Fibroblast of skin of left biceps (primary cell): ENCODE results near the gene PAQR4.
A peak's percentile ranks its signal among the peaks of the same experiment; 100 is the strongest.

Experiments used
- DNase-seq, 2 experiments: peaks; one replicate each; pipeline ENCODE4 v3.0.0-alpha.2; 2013; ENCODE audit warnings: low read depth in 2 of 2

Gene PAQR4

DNA sequence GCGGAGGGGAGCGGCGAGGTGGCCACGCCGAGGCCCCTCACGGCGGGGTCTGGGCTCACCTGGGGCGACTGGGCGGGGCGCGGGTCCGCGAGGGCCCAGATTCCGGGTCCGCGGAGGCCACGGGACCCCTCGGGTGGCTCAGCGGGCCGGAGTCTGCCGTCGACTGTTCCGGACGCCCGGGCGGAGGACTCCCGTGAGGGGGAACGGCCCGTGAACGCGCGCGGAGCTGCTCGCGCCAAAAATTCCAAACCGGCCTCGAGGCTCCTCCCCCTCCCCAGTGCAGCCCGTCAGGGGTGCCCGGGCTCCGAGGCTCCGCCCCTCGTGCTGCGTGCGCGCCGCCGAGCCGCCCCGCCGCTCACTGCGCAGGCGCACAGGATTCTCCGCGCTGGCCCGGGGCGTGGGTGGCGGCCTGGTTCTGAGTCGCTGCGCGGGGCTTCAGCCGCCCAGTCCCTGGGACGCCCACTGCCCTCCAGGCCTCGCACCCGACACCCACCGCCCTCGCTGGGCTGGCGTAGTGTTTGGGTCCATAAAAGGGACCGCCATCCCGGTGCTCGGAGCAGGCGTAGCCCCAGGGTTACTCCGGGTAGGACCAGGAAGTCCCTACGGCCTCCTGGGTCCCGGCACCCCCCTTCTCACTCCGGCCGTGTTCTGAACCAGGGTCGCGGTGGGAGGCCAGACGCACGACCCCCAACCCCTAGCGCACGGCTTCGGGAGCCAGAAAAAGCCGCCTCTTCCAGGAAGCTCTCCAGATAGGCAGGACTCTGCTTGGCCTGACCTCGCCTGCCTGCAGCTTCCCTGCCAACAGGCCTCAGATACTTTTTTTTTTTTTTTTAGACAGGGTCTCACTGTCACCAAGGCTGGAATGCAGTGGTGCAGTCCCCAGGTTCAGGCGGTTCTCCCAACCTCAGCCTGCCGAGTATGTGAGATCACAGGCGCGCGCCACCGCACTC, 11.4 kb downstream of the PAQR4 start, which contains the start of gene PKMYT1:
TSS of gene PKMYT1 (minus strand) at position 220 of the 950 bp plus-strand sequence. CDS start 789 bp downstream, outside the sequence.
- peak; percentile 53 to 62 for DNase-seq

DNA sequence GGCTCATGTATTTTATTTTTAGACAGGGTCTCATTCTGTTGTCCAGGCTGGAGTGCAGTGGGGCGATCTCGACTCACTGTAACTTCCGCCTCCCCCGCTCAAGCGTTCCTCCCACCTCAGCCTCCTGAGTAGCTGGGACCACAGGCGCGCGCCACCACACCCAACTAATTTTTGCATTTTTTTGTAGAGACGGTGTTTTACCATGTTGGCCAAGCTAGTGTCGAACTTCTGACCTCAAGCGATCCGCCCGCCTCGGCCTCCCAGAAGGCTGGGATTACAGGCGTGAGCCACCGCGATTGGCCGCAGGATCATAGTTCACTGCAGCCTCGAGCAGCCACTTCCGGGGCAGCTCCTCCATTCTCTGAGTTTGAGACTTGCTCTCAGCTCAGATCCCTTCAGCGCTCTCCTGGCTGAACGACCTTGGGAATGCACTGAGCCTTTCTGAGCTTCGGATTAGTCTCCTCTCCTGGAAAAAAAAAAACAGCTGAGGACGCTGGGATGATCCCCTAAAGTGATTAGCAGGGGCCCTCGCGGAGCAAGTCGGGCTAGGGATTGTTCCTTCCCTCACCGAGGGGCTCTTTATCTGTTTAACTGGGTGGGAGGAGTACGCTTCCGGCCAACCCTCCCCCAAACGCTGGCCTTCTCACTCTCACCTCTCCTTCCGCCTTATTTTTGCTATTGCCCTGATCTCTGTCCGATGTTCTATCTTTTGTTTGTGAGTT, 12.2 kb downstream of the PAQR4 start:
- no peak for DNase-seq

DNA sequence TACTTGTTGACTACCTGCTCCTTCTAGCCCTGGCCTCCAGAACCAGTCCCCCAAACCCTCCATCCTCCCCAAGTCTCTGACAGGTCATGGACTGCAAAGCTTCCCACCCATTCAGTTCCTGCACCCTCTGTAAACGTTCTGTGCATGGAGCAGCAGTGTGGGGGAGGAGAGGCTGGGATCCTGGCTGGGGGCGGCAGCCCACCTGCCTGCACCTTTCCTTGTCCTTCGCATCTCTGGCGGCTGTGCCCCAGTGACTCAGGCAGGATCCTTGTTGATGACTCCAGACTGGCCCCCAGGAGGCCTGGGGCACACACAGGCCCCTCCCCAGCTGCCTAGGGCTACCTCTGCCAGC, 12.7 kb downstream of the PAQR4 start:
- no peak for DNase-seq

DNA sequence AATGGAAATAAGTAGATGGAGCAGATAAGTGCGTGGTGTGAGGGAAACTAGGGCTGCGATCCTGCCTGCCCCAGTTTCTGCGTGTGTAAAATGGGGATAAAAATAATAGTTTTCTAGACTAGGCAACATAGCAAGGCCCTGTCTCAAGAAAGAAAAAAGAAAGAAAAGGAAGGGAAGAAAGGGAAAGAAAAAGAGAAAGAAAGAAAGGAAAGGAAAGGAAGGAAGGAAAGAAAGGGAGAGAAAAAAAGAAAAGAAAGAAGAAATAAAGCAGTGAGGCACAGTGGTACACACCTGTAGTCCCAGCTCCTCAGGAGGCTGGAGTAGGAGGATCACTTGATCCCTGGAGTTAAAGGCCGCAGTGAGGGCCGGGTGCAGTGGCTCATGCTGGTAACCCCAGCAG, 13.3 kb downstream of the PAQR4 start:
- no peak for DNase-seq

DNA sequence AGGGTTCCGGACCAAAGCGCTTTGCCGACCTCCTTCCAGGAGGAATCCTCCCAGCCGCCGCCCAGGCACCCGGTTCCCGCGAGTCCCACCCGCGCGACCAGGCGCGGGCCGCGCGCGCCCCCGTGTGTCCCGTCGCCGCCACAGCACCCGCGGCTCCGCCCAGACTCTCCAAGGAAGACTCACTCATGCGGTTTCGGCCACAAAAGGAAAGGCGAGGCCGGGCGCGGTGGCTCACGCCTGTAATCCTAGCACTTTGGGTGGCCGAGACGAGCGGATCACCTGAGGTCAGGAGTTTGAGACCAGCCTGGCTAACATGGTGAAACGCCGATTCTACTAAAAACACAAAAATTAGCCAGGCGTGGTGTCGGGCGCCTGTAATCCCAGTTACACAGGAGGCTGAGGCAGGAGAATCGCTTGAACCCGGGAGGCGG, 14.6 kb downstream of the PAQR4 start:
- peak; percentile 33 to 42 for DNase-seq

DNA sequence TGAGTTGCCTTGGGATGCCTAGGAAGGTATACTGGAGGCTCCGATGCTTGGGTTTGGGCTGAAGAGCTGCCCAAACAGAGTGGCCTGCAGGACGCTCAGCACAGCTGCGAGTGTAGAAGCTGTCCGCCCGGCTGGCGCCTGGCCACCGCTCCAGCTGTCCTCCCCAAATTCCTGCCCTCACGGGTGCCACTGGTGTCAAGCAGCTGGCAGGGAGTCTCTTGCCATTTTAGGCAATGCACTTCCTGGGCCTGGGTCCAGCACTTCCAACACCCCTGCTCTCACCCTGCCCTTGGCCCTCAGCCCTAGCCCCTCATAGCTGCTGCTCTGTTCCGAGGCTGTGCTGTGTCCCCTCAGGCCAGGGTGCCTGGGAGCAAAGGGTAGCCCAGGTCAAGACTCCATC, 16.3 kb downstream of the PAQR4 start:
- DNase-seq = no peak

DNA sequence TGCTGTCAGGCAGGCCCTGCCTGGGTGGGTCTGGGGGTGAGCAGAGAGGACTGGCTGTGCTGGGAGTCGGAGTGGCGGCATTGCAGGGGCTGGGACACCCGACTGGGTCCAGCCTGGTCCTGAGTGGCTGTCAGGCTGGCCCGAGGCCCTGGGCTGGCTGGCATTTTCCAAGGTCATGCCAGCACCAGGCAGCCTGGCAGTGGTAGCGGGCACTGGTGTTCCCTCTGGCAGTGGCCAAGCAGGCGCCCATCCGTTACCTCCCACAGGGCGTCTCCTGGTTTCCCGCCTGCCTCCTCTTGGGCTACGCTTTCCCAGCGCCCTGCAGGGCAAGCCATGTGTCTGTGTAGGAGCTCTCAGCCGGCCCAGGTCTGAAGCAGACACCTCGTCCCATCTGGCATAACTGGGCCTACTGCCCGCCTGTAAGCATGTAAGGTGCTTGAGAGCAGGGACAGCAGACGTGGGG, 16.8 kb downstream of the PAQR4 start:
- DNase-seq = no peak

DNA sequence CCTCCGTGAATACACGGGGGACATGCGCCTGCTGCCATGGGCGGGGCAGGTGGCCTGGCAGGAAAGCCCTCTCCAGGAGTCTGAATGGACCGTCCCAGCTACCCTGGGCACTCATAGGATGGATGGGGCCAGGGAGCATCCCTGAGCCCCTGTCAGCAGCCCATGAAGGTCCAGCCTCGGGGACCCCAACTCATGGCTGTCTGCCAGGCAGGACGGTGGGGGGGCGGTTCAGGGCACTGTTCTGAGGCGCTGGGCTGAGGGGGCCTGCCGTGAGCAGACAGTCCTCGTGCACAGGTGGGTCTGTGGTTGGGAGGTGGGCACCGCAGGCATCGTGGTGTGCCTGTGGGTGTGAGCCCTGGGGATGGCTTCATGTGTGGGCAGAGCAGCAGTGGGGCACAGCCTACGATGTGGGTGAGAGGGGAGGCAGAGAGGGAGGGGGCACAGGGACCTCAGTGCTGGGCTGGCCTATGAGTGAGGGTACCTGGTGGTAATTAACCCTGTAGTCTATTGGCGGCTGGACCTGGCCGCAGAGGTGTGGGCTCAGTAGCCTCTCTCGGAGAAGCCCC, 17.6 kb downstream of the PAQR4 start:
- DNase-seq = no peak

DNA sequence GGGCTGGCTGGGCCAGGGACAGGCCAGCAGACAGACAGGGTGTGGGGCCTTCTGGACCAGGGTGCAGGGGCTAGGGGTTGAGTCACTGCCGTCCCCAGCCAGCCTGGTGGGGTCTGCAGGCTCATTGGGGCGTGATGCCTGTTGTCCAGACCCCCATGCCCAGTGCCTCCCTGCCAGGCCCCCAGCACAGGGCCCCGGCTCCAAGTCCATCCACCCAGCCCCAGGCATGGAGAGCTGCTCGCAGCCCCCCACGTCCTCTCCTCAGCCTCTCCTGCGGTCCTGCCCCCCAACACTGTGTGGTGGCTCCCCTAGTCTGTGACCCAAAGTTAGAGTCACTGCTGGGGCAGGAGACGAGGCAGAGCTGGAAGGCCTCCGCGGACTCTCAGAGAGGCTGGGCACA, 18.1 kb downstream of the PAQR4 start:
- DNase-seq = no peak

DNA sequence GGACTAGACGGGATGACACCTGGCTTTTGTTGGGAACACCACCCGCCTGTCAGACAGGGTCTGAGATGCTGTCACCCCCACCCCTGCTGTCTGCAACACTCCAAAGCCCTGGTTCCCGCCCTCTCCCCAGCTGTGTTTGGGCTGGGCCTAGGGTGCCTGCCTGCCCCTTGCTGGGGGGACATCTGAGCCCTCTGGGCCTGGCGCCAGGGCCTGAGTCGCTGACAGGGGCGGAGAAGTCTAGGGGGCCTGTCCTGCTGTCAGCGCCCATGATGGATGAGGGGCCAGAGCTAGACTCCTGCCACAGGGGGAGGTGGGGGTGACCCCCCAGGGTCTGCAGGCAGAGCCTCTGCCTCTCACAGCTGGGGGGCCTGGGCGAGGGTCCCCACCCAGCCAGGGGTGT, 18.7 kb downstream of the PAQR4 start:
- DNase-seq = no peak

DNA sequence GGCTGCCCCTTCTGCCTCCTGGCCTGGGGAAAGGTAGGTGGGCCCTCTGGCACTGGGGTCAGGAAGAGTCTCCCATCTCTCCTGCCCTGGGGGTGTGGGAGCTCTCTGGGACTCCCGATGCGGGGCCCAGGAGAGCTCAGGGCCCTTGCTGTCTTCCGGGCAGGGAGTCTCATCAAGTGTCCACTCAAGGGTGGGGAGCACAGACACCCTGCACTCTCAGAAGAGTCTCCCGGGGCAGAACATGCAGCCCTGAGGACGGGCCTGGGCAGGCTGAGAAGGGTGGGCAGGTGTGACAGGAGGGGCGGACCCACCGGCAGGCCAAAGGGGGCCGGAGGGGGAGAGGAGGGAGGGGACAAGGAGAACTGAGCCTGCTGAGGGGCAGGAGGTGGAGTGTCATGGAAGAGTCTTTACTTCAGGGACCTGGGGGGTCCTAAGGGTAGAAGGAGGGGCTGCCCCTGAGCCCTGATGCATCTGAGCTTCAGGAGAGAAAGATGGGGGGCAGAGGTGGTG, 19.5 kb downstream of the PAQR4 start:
- DNase-seq = no peak

DNA sequence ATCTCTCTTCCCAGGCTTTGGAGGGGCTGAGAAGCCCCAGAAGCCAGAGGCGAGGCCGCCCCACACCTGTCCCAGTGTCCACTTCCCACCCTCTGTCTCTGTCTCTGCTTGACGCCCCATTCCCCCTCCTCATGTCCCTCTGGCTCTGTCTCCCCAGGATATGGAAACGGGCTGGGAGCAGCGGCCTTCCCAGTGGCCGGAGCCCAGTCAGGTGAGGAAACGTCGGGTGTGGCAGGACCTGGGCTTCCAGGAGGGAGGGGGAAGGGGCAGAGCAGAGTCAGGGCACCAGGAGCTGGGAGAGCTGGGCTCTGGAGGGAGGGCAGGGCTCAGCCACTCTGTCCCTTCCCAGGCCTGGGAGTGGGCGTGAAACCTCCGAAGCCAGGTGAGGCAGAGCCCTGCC, 21.7 kb downstream of the PAQR4 start:
- no peak for DNase-seq

DNA sequence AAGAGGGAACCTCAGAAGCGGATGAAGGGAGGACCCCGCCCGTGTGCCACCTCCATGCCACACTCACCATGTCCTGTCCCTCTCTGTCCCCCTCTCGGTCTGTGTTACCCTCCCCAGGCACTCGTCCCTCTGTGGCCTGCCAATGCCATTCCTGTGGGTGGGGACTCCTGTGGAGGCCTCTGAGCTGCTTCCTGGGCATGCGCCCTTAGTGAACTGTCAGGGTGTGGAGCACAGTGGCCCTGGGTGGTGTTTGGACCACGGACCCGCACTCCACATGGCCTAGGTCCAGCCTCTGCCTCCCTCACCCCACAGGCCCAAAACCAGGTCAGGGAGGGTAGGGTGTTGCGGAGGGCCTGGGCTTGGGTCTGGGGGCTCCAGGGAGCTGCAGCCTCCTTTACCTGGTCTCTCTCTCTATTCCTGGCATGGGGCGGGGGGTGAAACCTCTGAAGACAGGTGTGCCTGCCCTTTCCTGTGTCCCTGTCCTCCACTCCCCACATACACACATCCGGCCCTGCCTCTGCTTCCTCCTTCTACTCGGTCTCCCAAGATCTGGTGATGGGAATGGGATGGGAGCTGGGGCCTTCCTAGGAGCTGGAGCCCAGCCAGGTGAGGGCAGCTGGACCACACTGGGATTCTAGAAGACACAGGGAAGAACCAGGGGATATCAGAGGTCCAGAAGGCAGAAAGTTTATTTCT, 22.6 kb downstream of the PAQR4 start:
- DNase-seq = no peak

DNA sequence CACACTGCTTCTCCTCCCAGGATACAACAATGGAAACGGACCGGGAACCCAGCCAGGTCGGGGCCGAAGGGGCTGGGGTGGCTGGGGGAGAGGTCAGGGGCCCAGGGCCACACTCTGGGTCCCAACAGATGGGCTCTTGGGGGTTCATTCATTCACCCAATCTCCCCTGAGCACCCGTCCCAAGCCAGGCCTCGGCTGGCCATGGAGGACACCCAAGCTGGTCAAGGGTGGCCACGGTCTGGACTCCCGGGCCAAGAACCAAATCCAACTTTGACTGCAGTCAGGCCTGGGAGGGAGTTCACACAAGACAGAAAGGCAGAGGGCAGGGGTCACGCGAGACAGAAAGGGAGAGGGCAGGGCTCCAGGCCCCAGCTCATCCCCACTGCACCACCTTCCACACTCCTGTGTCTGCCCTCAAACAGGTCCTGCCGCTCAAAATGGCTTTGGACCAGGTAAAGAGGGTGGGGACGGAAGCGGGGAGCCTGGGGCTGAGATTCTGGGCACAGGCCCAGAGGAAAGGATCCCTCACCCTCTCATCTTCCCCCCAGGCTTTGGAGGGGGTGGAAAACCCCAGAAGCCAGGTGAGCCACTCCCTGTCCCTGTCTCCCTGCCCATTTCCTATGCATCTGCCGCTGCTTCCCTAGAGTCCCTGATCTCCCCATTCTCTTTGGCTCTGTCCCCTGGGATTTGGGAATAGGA, 23.4 kb downstream of the PAQR4 start:
- DNase-seq = no peak

DNA sequence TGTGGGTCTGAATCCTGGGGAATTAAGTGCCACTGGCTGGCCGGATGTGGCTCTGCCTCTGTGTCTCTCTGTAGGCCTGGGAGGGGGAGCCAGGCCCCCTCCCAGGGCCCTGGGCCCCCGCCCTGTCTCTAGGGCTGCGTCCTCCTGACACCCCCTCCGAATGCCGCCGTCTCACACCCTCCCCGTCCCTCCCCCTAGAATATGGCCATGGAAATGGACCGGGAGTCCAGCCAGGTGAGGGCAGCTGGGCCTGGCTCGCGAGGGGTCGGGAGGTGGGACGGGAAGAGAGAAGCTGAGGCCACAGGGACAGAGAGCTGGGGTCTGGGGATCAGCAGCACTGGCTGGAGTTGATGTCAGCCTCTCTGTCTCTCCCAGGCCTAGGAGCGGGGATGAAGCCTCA, 27.1 kb downstream of the PAQR4 start:
- no peak for DNase-seq

DNA sequence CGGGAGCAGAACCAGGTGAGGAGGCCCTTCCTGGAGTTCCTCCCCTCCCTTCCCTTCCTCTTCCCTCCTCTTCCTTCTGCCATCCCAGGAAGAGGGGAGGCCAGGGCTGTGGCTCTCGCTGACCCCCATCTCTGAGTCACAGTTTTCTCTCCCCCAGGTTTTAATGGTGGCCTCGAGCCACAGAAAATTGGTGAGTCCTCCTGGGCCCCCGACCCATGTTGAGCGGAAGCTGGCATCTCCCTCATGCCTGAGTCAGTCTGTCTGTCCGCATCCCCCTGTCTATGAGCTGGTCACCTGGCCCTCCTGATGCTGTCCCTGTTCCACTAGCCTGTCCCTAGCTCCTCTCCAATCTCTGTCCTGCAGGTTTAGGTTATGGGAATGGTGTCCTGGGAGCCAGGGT, 30.8 kb downstream of the PAQR4 start:
- DNase-seq = no peak

DNA sequence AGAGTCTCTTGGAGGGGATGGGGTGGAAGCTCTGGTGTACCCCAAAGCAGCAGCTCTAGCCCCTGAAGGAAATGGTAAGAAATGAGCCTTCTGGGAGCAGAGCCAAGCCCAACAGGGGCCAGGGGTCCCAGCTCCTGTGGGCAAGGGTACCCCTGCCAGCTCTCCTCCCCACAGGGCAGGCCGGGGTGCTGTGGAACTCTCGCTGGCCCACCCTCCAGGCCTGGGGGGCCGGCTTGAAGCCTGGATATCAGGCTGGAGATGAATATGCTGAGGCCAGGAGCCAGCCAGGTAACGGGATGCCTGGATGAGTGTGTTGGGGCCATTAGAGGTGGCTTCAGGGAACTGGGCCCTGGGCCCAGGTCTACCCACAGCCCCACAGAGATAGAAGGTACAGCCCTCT, 31.4 kb downstream of the PAQR4 start:
- no peak for DNase-seq

DNA sequence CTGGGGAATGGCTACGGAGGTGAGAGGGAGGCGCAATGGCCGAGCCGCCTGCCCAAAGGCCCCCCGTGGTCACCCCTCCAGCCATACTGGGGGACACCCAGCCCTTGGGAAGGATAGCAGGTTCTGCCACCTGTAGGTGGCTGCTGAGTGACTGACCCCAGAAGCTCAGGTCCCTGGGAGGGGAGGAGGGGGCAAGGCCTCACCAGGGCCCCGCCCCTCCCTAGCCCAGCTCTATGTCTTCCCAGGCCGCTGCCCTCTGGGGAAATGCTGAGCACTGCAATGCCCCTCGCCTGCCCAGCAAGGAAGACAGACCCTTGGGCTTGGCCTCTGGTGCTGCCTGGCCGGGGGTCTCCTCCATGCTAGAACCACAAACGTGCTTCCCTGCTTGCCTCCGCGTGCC, 32.2 kb downstream of the PAQR4 start:
- DNase-seq = no peak

DNA sequence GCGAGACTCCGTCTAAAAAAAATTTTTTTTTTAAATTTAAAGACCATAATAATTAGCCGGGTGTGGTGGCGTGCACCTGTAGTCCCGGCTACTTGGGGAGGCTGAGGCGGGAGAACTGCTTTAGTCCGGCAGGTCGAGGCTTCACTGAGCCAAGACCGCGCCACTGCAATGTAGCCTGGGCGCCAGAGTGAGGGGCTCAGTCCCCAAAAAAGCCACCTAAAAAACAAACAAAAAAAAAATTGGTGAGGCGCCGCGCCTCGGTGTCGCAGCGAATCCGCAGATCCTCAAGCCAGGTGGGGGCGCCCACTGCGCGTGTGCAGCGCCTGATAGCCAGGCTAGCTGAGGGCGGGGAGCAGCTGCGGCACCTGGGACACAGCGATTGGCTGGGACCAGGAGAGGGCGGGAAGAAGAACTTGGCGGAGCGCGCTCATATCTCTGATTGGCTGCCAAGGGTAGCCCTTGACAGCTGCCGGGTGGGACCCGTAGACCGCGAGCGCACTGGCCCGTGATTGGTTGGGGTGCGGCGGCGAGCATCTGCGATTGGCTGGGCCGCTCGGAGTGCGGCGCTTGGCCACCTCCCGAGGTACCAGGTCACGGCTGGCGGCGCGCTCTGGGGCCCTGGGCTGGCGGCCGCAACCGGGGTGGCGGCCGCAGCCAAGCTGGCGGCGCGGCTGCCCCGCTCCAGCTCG, 34.6 kb downstream of the PAQR4 start:
- peak; percentile 93 to 94 for DNase-seq

DNA sequence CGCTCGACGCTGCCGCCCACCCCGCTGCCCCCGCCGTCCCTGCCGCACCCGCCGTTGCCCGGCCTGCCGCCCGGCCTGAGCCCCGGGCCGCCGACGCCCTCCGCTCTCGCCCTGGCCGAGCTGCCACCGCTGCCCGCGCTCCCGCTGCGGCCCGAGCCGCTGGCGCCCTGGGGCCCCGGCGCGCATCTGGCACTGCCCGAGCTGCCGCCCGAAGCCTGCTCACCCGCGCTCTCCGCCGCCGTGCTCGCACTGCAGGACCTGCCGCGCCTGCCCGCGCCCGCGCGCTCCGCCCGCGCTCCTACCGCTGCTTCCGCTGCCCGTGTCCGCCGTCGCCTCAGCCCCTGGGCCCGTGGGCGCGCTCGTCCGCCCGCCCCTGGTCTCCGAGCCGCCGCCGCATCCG, 35.2 kb downstream of the PAQR4 start:
- DNase-seq = no peak
